A549 (cell line): Measurements from ENCODE around the gene ADAMTS4.

Experiments
- BHLHE40 ChIP-seq: IDR thresholded peaks from 2 replicates; pipeline ENCODE4 v1.6.1; 2012; ENCODE audit warnings: low read depth, low read length, inconsistent platforms
- EP300 ChIP-seq, 2 experiments: fragments of >200 bp; sonication (Bioruptor Twin); formaldehyde crosslinking; IDR thresholded peaks; 2 replicates in 1 of 2; 3 replicates in 1 of 2; pipeline ENCODE4 v1.6.1; 2016 to 2017
- HDAC2 ChIP-seq: fragments of 200-600 bp; sonication (generic); IDR thresholded peaks from 2 replicates; pipeline ENCODE4 v1.6.1; 2016
- JUNB ChIP-seq: fragments of >200 bp; sonication (Bioruptor Twin); formaldehyde crosslinking; IDR thresholded peaks from 2 replicates; pipeline ENCODE4 v1.6.1; 2016
- KDM1A ChIP-seq: fragments of 200-600 bp; sonication (generic); IDR thresholded peaks from 2 replicates; pipeline ENCODE4 v1.6.1; 2016; ENCODE audit warnings: low read depth, mild to moderate bottlenecking
- MAFK ChIP-seq: fragments of 450-650 bp; IDR thresholded peaks from 2 replicates; pipeline ENCODE4 v1.6.1; 2014; ENCODE audit not compliant: partially characterized antibody
- MYC ChIP-seq: IDR thresholded peaks from 2 replicates; pipeline ENCODE4 v1.6.1; 2012; ENCODE audit warnings: mild to moderate bottlenecking, inconsistent platforms, low read length, improper control_type of control experiment, borderline replicate concordance
- NR3C1 ChIP-seq: fragments of >200 bp; sonication (Bioruptor Twin); formaldehyde crosslinking; IDR thresholded peaks from 3 replicates; pipeline ENCODE4 v1.6.1; 2017
- POLR2A ChIP-seq: IDR thresholded peaks from 2 replicates; pipeline ENCODE4 v1.6.1; 2012; ENCODE audit warnings: mild to moderate bottlenecking, low read length
- RAD21 ChIP-seq, 2 experiments: fragments of >200 bp in 1 of 2; sonication (Bioruptor Twin) in 1 of 2; formaldehyde crosslinking in 1 of 2; IDR thresholded peaks in 1 of 2; conservative IDR thresholded peaks in 1 of 2; 2 replicates in 1 of 2; 3 replicates in 1 of 2; pipeline ENCODE4 v1.6.1; 2012 to 2018; ENCODE audit warnings: inconsistent platforms in 1 of 2
- RFX5 ChIP-seq: fragments of 450-650 bp; IDR thresholded peaks from 2 replicates; pipeline ENCODE4 v1.7.1; 2014; ENCODE audit warnings: antibody characterized with exemption, mild to moderate bottlenecking, moderate library complexity
- ZNF302 ChIP-seq: fragments of 250-450 bp; sonication (Bioruptor Pico); IDR thresholded peaks from 2 replicates; pipeline ENCODE4 v1.9.0; 2021; ENCODE audit warnings: inconsistent platforms, mild to moderate bottlenecking, moderate library complexity
- TF ChIP-seq, protein P1 (sequence below): fragments of >200 bp; sonication (Bioruptor Twin); formaldehyde crosslinking; IDR thresholded peaks from 3 replicates; pipeline ENCODE4 v1.5.1; 2016
- TF ChIP-seq, protein P2 (sequence below): IDR thresholded peaks from 2 replicates; pipeline ENCODE4 v1.6.1; 2012; ENCODE audit warnings: low read depth, borderline replicate concordance

- TF ChIP-seq, protein P1, sequence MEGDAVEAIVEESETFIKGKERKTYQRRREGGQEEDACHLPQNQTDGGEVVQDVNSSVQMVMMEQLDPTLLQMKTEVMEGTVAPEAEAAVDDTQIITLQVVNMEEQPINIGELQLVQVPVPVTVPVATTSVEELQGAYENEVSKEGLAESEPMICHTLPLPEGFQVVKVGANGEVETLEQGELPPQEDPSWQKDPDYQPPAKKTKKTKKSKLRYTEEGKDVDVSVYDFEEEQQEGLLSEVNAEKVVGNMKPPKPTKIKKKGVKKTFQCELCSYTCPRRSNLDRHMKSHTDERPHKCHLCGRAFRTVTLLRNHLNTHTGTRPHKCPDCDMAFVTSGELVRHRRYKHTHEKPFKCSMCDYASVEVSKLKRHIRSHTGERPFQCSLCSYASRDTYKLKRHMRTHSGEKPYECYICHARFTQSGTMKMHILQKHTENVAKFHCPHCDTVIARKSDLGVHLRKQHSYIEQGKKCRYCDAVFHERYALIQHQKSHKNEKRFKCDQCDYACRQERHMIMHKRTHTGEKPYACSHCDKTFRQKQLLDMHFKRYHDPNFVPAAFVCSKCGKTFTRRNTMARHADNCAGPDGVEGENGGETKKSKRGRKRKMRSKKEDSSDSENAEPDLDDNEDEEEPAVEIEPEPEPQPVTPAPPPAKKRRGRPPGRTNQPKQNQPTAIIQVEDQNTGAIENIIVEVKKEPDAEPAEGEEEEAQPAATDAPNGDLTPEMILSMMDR, result no peak
- TF ChIP-seq RAD21 (conservative IDR thresholded peaks at IDR 0.05 in 1 of 2, IDR thresholded peaks at IDR 0.05 in 1 of 2) (no peak), RFX5 (no peak), EP300 (IDR thresholded peaks at IDR 0.05) (no peak), HDAC2 (no peak), POLR2A (no peak), ZNF302 (CRISPR knock-in tag) (no peak), BHLHE40 (no peak), JUNB (no peak), KDM1A (no peak), NR3C1 (no peak), MYC (no peak), MAFK (no peak)
- TF ChIP-seq, protein P2, sequence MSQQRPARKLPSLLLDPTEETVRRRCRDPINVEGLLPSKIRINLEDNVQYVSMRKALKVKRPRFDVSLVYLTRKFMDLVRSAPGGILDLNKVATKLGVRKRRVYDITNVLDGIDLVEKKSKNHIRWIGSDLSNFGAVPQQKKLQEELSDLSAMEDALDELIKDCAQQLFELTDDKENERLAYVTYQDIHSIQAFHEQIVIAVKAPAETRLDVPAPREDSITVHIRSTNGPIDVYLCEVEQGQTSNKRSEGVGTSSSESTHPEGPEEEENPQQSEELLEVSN, result no peak
These were observed at the start of gene ADAMTS4 for GRCh38 chr1:161198897-161199431.
